ENCODE results near the gene GSTO2.

DNA sequence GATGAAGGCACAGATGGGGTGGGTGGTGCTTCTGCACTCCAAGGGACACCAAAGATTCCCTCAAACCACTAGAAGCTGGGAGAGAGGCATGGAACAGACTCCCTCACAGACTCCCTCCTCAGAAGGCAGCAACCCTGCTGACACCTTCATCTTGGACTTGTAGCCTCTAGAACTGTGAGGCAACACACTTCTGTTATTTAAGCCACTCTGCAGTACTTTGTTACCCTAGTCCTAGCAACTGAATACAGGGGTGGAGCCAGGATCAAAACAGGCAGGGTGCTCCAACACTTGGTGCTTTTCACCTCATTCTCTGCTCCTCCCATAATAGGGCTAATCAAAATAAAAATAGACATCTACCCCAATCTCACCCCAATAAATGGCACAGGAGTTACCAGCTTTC, 16.6 kb upstream of the GSTO2 start:
- TF ChIP-seq GATA2 (IDR thresholded peaks at IDR 0.05; ENCODE audit: low read depth, low read length) = no peak
- no peak for TF ChIP-seq GATA3 (IDR thresholded peaks at IDR 0.05; ENCODE audit: low read depth, low read length)
